ENCODE measurements around the gene C6orf132.

- no peak for TF ChIP-seq CTCF (tag by site-specific recombination; IDR thresholded peaks at IDR 0.05)
- TF ChIP-seq MYNN (tag by site-specific recombination; IDR thresholded peaks at IDR 0.05; ENCODE audit: borderline replicate concordance) = no peak
- TF ChIP-seq ZNF138 (tag by site-specific recombination; IDR thresholded peaks at IDR 0.05; ENCODE audit: borderline replicate concordance) = no peak
- no peak for TF ChIP-seq ZNF830 (tag by site-specific recombination; IDR thresholded peaks at IDR 0.05; ENCODE audit: low read depth)
- TF ChIP-seq ZNF544 (tag by site-specific recombination; IDR thresholded peaks at IDR 0.05) = no peak
- no peak for TF ChIP-seq ZNF146 (tag by site-specific recombination; IDR thresholded peaks at IDR 0.05)
- no peak for TF ChIP-seq ZNF530 (tag by site-specific recombination; IDR thresholded peaks at IDR 0.05; ENCODE audit: low read depth)
- TF ChIP-seq ZNF239 (tag by site-specific recombination; IDR thresholded peaks at IDR 0.05) = no peak
- TF ChIP-seq ZNF416 (tag by site-specific recombination; IDR thresholded peaks at IDR 0.05) = no peak
These were observed 88.8 kb downstream of the C6orf132 start for GRCh38 chr6:42053601-42054000.
